GM19035 (cell line): ENCODE results near the gene KLF15.

Experiments used
- ATAC-seq: cut with Tn5 transposase; IDR thresholded peaks from one replicate; pipeline ENCODE4 v1.9.1; 2021; ENCODE audit not compliant: unreplicated experiment

KLF15 gene

DNA sequence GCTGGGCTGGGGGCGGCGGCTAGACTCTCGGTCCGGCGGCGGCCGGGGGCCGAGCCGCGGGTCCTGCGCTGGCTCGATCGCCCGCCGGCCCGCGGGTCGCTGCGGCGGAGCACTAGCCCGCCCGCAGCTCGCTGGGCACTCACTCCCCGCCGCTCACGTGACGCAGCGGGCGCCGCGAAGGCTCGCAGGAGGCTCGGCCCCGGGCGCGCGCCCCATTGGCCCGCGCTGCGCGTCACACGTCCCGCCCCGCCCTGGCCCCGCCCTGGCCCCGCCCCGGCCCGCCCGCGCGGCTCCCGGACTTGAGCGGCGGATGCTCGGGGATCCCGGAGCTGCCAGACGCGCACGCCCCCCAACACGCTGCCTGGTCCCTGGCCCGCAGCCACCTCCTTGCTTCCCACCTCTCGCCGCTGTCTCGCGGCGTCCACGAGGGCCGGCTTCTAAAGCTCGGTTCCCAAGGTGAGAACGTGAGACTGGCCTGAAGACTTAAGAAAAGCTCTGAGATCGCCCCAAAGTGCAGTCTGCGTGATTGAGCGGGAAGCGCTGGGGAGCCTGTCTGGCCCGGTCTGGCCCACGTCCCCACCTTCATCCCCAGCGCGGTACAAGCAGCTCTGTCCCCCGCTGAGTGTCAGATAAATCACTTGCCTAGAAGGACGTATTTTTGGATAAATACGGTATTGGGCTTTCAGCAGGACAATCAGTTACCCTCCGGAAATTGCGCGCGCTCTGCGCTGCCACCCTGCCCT, at the start of gene KLF15:
TSS of gene KLF15 (minus strand) at position 114 of the 743 bp plus-strand sequence. CDS start 4,486 bp downstream, outside the sequence.
- ATAC-seq = peak; percentile 84

DNA sequence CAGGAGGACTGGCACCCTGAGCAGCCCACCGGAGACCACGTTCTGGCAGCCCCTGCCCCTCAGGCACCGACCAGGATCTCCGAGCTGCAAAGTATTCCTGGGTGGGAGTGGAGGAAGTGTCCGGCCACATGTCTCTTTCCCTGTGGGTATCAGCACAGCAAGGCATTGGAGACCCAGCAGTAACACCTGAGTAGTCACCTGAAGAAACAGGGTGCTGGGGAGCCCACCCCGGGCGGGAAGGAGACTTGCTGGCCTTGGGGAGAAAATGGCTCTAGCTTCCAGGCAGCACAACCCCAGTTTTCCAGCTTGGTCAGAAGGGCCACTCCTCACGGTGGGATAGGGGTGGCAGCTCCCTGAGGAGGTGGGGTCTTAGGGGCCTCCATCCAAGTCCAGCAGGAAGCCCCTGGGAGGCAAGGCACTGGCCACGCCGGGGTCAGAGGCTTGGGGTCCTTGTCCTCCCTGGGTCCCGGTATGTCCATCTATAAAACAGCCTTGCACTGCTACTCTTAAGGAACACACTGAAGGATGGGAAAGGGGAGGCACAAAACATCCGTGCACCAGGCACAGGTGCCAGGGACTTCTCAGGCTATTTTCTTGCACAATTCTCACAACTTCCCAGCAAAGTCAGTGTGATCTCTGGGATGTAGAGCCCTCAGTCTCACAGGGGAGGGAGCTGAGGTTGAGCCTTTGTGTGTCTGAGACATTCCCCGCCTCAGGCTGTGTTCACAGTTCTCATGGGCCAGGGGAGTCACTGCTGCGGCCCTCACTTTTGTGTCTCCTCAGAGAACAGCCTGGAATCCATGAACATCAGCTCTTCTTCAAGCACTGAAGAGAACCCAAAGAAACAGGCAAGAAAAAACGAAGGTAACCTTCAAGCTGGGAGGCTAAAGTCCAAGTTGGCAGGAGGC, 49.4 kb upstream of the KLF15 start:
- ATAC-seq = no peak

DNA sequence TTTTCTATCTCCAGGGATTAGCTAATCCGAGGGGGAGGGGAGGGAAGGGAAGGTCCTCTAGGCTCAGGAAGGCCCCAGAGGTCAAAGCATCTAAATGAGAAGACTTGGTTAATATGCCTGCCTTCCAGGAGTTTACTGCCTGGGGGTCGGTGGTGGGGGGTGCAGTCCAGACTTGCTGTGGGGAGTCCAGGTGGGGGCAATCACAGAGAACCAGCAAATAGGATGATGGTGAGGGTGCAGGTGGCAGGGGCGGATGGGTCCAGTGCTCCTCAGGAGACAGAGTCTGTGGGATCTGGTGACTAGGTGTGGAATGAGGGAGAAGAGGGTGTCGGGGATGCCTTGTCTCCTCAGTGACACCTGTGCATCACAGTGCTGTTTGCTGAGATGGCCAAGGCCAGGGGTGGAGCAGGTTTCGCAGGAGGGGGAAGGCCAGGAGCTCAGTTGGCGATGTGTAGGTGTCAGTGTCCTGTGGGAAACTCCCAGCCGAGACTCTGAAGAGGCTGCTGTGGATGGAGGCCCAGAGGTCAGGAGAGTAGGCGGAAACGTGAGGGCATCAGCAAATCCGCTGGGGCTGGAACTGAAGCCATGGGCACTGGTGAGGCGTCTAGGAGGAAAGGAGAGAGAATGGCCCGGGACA, 45.6 kb upstream of the KLF15 start:
- no peak for ATAC-seq

DNA sequence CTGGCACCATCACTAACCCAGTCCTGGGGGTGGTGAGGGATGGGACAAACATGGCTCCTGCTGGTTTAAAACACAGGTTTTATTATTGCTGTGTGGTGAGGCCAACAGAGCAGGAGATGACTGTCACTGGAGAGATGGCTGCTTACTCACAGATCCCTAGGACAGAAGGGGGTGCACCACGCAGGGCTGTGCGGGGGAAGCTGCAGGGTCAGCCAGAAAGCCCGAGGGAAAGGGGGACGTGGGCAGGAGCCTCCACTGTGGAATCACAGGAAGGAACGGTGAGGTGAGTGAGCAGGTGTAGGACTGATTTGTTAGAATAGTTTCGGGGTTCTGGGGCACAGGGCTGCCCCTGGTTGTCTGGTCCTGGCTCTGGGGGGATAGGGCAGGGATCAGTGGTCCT, 45.0 kb upstream of the KLF15 start:
- no peak for ATAC-seq

DNA sequence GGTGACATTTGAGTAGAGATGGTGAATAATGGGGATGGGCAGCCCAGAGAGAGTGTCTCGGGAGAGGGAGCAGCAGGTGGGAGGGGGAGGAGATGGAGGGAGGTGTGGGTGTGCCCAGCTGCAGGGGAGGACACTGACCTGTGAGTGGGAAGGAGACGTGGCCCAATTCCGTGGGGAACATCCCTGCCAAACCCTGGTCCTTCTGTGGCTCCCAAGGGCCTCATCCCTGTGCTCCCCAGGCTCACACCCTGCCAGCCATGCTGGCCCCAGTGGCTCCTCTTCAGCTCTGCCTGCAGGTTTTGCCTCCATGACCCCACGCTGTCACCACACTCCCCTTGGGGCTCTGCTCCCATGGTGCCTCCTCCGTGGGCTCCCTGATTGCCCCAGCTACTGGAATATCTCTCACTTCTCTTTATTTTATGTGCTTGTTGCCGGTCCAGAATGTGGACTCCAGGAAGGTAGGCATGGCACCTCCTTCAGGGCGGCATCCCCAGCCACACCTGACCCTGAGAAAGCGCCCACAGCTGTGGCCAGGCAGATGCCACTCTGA, 44.5 kb upstream of the KLF15 start:
- ATAC-seq = no peak

DNA sequence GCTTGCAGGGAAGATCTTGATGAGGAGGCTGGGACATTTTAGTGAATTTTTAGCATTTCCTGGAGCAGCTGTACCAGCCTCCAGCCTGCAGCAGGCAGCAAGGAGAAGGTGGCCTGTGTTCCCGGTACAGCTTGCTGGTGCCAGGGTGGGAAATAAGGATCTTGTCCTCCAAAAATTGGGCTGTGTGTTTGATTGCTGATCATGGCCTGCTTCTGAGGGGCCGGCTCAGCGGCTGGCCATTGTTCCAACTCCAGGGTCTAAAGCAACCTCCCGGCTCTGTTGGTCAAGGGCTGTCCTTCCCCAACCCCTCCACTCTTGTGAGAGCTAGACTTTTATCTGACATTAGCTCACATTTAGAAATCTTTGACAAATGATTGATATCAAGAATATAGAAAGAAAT, 42.5 kb upstream of the KLF15 start:
- no peak for ATAC-seq

DNA sequence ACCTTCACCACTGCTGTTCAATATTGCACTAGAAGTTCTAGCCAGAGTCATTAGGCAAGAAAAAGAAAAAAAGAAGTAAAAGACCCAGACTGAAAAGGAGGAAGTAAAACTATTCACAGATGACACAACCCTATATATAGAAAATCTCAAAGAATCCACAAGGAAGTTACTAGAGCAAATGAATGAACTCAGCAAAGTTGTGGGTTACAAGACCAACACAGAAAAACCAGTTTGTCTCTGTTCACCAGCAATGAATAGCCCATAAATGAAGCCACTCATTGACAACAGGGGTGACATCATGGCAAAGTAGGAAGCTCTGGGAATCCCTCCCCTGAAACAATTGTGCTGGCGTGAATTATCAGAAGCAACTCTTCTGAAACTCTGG, 42.1 kb upstream of the KLF15 start:
- no peak for ATAC-seq

DNA sequence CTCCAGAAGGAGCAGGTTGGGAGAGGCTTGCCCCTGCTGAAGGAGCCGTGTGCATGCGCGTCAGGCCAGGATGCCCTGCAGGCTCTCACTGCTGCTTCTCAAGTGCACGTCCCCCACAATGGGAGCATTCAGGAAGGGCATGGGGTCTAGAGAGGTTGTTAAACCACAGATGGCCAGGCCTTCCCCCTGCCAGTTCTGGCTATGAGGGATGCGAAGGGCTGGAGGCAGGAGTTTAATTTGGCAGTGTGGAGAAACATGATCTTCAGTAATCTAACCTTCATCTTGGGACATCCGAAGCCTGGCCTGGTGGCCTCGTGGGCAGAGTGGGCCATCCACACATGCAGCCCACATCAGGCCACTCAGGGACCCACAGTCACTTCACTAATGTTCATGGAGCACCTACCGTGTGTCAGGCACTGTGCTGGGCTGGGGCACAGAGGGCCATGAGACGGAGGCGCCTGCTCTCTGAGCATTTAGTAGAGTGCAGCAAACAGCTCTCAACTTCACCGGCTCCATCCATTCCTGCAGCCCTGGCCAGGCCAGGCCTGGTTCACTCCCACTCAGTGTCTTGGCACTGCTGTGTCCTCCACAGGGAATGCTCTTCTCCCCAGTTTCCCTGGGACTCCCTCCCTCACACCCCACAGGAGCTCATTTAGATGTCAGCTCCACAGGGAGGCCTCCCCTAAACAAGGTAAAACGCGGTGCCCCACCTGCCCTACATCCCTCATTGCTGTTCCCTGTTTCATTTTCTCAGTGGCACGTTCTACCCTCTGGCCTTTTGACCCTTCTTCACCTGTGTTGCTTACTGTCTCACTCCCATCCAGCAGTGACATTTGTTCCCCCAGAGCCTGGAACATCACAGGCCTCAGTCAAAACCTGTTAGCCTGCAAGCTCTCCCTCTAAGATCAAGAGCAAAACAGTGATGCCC, 41.5 kb upstream of the KLF15 start:
- no peak for ATAC-seq

DNA sequence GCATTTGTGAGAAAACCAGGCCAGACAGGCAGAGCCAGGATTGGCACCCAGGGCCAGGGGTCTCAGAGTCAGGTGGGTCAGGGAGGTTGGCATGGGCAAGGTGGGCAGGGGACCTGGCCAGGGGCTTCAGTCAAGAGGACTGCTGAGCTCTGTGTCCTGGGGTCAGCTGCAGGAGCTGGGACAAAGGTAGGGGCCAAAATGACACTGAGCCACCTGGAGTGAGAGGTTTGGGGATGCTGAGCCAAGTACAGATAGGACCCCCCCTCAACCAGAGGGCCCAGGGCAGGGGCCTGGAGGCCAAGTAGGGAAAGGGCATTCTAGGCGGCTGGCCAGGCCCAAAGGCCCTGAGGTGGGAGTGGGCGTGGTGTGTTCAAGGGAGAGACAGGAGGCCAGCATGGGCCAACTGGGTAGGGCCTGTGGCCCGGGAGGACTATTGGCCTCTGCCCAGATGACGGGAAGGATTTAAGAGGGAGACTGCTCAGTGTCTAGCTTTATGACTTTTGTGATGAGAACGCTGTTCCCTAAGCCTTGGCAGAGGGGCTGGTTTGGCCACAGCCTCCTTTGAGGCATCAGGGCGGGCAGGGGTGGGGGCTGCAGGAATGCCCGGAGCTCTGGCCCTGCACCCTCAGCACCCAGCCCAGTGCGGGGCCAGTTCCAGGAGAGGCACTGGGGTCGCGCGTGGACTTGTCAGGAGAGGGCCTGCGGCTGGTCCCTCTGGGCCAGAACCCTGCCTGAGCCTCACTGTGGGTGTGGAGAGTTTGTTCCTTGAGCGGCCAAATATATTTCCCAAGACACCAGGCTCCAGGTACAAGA, 40.6 kb upstream of the KLF15 start:
- no peak for ATAC-seq

DNA sequence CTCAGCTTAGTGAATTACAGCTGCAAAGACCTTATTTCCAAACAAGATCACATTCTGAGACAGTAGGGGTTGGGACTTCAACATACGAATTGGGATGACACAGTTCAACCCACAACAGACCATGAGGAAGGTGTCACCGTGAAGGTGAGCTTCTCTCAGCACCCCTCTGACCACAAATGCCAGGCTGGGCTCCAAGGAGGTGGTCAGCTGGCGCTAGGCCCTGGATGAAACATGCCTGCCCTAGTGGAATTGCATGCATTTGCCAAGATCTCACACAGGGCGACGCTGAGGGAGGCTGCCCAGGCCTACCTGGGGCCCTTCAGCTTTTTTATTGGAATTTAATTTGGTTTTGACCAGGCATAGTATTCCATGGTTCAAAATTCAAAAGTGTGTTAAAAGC, 39.3 kb upstream of the KLF15 start:
- no peak for ATAC-seq

DNA sequence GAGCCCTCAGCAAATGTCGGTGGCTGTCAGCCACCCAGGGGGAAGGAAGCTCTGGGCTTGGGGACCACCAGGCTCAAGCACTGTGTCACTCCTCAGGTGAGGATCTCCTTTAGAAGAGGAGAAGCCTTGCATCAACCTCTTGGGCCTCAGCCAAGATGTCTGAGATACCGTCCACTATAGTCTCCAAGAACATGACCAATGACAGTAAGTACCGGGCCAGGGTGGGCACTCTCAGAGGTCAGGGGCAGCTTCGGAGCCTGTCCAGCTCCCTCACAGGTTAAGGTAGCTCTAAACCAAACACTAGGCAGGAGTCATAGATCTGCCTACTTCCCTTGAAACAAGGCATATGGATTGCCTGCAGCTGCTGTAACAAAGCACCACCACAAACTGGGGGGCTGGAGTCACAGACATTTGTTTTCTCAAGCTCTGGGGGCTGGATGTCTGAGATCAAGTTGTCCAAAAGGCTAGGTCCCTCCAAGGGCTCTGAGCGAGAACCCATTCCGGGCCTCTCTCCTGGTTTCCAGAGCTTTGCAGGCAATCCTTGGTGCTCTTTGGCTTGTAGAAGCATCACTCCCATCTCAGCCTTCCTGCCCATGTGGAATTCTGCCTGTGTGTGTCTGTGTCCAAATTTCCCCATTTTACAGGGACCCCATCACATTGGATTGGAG, 38.8 kb upstream of the KLF15 start:
- no peak for ATAC-seq

DNA sequence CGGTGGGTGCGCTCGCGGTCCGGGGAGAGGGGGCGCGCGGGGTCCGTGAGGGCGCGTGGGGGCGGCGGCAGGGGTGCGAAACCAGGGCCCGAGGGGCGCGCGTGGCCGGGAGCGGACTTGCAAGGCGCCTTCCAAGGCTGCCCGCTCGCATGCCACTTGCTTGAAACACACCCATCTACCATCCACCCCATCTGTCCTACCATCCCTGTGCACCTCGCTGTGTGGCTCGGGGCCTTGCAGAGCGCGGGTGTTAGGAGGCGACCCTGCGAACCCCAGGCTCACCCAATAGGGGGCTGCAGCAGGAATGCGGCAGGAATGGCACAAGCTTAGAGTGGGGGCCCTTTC, 37.7 kb upstream of the KLF15 start:
- ATAC-seq = no peak

DNA sequence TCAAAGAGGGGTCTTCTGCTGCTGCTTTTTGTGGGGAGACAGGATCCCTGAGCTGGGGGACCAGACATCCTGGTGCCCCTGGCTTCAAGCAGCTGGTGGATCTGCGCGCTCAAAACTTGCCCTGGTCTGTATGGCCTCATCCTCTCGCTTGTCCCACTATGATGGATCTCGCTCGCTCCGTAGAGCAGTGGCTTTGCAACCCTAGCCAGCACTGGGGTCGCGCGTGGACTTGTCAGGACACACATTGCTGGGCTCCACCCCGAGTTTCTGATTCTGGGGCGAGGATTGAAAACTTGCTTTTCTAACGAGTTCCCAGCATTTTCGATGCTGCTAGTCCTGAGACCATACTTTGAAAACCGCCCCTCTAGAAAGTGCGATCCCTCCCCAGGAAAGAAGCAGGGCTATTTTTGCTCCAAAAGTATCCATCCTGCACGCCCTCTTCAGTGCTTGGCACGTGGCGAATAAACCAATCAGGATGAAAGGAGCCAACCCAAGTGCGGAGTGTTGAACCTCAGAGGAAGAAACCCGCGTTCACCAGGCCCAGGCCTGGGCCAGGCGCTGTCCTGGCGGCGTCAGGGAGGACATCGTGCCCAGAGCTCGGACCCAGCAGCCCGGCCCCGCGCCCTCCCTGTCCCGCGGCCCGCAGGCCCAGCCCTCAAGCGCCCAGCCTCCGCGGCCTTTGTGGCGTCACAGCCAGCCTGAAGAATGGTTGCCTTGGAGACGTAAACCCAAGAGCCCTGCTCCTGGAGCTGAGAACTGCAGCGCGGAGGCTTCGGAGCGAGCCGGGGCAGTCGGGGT, 37.2 kb upstream of the KLF15 start, which contains the start of gene CFAP100:
TSS of gene CFAP100 (plus strand) at position 731 of the 798 bp plus-strand sequence. CDS start 1,092 bp downstream, outside the sequence.
- no peak for ATAC-seq

DNA sequence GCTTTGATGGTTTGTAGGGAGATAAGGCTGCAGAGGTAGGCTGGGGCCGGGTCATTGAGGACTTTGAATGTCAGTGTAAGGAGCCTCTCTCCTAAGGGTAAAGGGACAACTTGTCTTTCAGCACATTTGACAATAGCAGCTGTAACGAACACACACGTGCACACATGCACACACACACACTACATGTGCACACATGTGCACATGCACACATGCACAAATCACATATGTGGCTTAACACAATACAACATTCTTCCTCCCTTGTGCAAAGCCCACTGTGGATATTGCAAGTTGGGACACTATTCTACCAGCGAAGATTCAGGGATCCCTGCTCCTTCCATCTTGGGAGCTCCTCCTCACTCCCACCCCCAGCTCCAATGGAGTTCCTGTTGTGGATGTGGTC, 36.4 kb upstream of the KLF15 start:
- ATAC-seq = no peak

DNA sequence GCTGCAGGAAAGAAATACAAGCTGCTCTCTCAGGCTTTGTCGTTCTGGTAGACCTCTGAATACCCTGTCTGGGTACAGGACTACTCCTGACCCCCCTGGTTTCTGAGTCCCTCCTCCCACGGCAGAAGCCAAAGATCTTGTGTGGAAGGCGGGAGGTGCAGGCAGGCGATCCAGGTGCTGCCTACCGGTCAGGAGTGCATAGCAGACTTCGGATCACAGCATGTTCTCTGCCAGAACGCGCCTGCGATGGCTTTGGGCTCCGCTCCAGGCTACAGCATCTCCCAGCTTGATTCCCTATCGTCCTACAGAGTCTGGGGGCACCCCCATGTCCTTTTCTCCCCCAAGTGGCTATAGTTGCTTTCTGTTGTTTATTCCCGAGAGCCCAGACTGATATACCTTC, 35.0 kb upstream of the KLF15 start:
- ATAC-seq = no peak

DNA sequence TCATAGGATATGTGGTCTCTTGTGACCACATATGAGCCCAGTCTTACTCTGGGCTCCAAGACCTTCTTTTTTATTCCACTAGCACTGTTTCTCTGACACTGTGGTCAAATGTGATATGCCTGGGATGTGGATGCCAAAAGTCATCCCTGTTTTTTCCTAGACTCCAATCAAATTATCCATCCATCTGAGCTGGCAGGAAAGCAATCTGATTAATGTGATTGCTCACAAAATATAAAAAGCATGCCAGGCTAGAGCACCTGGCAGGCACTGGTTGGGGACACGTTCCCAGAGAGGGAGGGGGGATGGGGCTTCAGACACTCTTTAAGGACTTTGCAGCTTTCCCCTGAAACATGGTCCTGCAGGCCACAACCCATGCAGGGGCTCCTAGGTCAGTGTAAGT, 34.4 kb upstream of the KLF15 start:
- no peak for ATAC-seq

DNA sequence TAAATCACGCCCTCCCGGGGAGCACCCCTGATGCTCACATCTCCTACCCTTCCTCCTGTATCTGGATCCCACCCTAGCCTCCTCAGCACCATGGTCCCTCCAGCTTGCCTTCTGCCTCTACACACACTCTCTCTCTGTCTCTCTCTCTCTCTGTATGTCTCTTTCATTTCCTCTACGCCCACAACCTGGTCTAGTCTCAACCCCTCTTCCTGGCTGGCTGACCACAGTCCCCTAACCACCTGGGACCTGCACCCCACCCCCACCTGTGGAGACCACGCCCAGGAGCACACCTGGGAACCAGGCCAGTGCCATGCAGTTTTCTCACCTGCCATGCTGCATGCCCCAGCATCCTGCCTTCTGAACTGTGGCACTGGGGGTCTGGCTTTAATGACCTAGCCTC, 33.5 kb upstream of the KLF15 start:
- ATAC-seq = no peak

DNA sequence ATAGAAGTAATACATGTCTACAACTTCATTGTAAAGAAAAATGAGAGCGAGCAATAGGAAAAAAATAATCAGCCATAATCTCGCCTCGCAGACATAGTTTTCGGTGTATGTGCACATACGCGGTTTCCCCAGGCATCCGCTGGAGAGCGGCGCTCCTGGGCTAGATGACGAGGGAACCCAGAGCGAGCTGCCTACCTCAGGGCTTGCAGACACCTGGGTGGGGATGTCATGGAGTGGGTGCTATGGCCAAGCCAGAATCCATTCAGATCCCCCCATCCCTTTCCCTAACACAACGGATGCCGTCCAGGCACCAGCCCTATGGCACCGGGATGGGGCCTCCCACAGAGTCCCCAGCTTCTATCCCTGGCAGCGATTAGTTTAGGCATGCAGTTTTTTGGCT, 33.0 kb upstream of the KLF15 start:
- ATAC-seq = no peak
